HG02943 (cell line): ENCODE data around the gene PTPRN2.
"Not testable (repeated sequence)": the region's sequence is repeated elsewhere in the genome, so short reads cannot be mapped to it uniquely, and the experiment has no call there.

Source experiments
- ATAC-seq: cut with Tn5 transposase; IDR thresholded peaks from one replicate; pipeline ENCODE4 v1.9.1; 2021; ENCODE audit warnings: mild to moderate bottlenecking, low read depth, moderate library complexity; ENCODE audit not compliant: unreplicated experiment

PTPRN2 gene

DNA sequence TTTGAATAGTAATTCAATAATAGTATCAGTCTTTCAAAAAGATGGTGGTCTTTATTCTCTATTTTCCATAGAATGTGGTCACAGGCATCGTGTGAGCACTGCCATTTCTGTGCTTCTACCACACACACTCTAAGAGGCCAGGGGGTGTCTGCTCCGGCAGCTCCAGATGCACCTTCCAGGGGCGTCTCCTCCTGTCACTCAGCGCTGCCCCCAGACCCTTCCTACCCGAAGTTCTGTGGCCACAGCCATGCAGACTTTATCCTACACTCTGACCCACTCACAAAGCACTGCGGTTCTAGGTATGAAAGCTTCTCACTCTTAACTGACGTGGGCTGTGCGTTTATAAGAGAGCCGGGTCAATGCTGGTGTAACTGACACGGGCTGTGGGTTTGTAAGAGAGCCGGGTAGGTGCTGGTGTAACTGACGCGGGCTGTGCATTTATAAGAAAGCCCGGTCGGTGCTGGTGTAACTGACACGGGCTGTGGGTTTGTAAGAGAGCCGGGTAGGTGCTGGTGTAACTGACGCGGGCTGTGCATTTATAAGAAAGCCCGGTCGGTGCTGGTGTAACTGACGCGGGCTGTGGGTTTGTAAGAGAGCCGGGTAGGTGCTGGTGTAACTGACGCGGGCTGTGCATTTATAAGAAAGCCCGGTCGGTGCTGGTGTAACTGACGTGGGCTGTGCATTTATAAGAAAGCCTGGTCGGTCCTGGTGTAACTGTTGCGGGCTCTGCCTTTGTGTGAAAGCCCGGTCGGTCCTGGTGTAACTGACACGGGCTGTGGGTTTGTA is 886.0 kb downstream of the PTPRN2 start:
- not testable (repeated sequence) for ATAC-seq

DNA sequence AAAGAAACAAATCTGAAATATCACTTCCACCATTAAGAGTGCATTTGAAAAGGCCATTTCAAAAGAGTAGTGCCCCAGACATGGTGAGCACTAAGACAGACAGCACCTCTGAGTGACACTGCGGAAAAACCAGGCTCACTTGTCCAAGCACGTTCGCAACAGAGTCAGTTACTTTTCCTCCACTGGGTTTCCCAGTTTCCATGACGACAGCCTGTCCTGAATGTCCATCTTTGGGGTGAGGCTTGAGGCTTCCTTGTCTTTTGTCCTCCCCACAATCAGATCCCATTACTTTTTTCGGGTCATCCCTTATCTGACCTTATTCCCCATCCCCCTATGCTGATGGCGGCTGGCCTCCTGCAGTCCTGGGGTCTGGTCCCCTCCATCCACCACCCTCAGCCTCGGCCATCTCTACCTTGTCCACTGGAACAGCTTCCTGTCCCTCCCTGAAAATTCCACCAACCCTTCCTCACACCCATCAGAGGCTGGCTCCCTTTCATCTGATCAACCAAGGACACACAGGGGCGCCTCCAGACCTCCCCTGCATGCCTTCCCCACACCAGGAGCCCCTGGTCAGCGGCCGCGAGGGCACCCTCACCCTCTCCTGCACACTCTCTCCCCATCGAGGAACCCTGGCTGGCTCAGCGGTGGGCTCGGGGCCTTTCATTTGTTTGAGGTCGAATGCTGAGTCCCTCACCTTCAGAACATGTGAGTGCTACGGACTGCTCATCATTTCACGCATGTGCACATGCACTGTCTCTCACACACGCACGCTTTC is 887.2 kb downstream of the PTPRN2 start:
- no peak for ATAC-seq

- no peak for ATAC-seq
These were observed 888.1 kb downstream of the PTPRN2 start for GRCh38 chr7:157699357-157700013.

DNA sequence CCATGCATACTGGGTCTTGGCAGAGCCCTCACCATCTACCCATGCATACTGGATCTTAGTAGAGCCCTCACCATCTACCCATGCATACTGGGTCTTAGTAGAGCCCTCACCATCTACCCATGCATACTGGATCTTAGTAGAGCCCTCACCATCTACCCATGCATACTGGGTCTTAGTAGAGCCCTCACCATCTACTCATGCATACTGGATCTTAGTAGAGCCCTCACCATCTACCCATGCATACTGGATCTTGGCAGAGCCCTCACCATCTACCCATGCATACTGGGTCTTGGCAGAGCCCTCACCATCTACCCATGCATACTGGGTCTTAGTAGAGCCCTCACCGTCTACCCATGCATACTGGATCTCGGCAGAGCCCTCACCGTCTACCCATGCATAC is 890.3 kb downstream of the PTPRN2 start:
- ATAC-seq: not testable (repeated sequence)

DNA sequence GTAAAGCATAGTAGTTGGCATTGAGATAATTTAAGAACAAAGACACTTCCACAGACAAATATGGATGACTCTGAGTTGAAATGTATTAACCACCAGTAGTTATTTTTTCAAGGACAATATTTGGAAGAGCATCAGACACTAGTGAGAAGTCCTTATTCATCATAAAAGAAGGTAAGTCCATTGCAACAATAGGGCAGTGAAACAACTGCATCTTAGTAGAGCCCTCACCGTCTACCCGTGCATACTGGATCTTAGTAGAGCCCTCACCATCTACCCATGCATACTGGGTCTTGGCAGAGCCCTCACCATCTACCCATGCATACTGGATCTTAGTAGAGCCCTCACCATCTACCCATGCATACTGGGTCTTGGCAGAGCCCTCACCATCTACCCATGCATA is 892.0 kb downstream of the PTPRN2 start:
- ATAC-seq: not testable (repeated sequence)

DNA sequence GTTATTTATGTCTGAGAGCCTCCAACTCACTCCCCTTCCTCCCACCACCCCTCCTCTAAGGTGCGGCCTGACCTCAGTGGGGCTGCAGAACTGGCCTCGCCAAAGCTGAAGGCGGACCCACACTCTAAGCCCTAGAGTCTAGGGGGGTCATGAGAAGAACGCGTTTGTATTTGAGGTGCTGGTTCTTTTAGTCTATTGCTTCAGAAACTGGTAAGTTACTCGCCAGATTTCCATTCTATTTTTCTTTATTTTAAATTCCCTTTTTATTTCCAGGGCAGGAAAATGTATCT is 893.3 kb downstream of the PTPRN2 start:
- no peak for ATAC-seq

DNA sequence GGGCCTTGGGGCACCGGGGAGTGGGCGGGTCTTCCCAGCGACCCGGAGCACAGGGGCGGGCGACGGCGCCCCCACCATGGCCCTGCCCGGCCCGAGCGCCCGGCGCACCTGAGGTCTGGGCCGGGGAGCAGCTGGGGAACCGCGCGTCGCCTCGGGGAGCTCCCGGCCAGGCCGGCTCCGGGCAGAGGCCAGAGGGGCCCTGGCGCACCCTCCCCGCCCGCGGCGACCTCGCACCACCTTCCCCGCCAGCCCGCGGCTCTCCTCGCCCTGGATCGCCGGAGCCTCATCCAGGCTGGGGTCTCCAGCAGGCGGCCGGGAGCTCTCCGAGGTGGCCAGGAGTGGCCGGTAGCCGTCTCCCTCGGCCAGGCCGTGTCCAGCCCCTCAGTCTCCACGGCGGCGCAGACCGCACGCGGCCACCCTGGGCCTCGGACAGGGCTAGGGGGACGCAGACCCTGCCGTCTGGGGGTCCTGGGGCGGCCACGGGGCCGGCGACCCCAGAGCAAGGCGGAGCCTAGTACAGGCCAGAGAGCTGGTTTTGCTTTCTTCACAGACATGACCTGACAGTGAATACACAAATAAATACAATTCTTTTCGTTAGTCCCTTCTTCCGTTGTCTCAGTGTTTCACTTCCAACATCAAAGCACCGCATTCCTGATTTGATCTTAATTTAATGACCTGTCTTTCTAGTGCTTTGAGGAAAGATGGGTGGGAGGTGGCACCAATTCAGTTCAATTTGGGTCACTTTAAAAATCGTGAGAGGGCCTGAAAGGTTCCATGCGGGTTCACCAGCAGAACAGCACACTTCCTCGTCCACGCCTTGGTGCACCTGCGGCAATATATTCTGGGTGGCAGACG is 893.9 kb downstream of the PTPRN2 start:
- ATAC-seq: no peak

DNA sequence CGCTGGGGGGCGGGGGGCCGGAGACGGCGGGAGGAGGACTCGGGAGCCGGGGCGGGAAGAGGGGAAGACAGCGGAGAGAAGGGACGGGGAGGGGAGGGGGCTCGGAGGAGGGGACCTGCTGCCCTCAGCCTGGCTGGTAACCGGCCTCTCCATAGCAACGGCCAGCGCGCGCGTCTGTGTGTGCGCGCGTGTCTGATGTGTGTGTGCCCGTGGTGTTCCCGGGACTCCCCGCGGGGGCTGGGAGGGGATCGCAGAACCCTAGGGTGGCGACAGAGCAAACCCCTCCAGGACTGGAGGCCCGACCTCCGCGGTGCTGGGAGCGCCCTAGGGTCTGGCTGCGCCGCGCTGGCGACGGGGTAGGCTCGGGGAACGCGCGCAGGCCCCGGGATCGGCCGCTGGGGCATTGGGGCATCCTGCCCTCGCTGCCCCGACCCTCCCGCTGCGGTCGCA is 894.5 kb downstream of the PTPRN2 start:
- ATAC-seq: no peak

- no peak for ATAC-seq
These were observed 895.1 kb downstream of the PTPRN2 start for GRCh38 chr7:157692460-157693011.

GRCh38 chr7:157691586-157692459 is 895.8 kb downstream of the PTPRN2 start:
- ATAC-seq: no peak

DNA sequence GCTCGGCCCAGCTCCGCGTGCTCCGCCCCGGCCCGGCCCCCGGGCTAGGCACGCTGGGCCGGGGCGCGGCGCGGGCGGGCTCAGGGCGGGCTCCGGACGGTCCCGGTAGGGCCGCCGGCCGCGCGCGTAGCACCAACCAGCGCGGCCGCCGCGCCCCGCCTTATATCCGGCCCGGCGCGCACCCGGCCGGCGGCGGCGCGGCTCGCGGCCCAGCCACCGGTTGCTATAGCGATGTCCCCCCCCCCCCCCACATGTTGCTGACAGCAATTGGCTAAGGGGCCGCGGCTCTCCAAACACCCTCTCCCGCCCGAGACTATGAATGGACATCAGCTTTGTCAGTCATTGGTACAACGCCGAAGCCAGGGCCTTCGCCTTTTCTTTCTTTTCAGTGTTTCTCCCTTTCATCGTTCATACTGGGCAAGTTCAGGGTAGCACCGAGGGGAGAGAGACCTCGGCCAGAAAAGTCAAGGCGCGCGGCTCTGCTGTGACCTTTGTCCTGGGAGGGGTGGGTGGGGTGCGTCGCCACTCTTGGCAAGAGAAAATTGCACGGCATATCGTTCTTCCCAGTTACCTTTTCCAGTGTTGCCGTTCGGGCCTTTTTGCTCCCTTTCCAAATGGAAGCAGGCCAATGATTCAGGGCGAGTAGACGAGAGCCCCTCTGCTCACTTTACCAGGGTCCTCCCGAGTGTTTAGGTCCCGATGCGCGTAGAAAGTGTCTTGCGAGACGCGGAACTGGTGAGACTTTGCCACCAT is 896.6 kb downstream of the PTPRN2 start:
- ATAC-seq: no peak

GRCh38 chr7:157690058-157690832 is 897.4 kb downstream of the PTPRN2 start:
- no peak for ATAC-seq

DNA sequence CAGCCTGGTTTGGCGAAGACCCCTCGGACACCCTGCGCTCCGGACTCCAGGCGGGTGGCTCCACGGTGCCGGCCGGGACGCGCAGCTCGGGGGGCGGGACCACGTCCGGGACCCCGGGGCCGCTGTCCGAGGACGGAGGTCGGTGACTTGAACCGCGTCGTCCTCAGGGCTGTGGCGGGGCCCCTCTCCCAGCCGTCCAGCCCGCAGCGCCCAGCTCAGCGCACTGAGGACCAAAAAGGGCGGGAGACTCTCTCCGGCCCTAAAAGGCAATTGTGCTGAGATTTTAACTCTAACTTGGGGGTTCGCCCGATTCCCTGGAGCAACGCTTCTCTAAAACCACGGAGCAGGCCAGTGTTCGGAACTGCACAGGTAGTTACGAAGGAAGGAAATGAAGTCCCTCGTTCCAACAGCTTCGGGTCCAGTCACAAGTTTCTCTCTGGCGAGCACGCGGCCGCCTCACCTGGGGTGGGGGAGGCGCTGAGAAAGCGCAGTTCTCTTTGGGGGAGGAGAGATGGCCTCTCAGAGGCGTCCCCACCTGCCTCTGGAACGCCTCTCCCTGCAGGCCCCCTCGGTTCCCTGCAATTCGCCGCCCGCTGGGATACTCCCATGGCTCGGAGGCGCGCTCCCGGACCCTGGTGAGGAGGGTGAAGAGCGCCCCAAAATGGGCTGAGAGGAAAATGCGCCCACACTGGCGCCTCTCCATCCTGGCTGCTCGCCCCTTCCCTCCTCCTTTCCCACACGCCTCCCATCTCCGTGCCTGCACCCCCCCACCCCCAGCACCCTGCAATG is 898.2 kb downstream of the PTPRN2 start:
- no peak for ATAC-seq

DNA sequence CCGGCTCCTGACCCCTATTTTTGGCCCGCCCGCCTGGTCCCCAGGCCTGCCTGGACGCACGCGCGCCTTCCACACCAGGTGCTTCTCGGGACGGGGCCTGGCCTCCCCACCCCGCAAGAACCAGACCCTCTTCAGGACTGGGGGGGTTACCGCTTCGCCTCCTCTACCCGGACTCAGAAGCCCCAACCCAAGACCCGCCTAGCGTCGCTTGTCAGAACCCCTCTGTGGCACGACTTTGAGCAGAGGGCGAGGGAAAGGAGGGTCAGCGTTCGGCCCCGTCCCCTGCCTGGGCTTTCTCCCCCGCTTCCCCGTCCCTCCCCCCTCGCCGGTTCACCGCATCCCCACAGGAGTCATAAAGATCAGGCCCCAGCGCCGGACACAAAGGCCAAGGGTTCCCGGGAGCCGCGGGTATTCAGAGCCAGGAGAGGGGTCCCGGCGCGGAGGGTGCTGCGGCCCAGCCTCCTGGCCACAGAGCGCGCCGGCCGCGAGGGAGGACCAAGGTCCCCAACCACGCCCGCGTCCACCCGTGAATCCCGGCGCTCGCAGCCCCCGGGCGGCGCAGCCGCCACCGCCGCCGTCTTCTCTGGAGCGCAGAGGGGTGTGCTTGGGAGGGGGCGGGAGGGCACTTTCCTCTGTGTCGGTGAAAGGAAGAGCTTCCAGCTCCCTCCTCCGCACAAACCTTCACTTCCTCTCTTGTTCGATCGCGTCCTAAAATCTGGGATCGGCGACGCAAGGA is 898.9 kb downstream of the PTPRN2 start:
- ATAC-seq: no peak

GRCh38 chr7:157687845-157688532 is 899.6 kb downstream of the PTPRN2 start:
- no peak for ATAC-seq

GRCh38 chr7:157687158-157687557 is 900.5 kb downstream of the PTPRN2 start:
- no peak for ATAC-seq
